Heart right ventricle (tissue), 16 donors: ENCODE results near the gene PRR23A. TPM values are rescaled to one million over a fixed set of nuclear protein-coding genes. Genes with fewer than 3 reads are reported as not detected.

Experiments used
- ATAC-seq, 8 donors: fragments of 200-7000 bp; cut with Tn5 transposase; one replicate each; pipeline ENCODE4 v1.9.1; 2020; ENCODE audit warnings: mild to moderate bottlenecking in 8 of 8, moderate library complexity in 8 of 8, moderate number of reproducible peaks in 1 of 8
- DNase-seq, 2 donors: peaks; one replicate each; pipeline ENCODE4 v3.0.0-alpha.2; 2020
- H3K27ac ChIP-seq, 10 donors: fragments of 200-600 bp; sonication (generic) in 2 of 10; one replicate each; pipeline versions ENCODE4 v1.5.0 to v1.8.0; 2020 to 2022; ENCODE audit warnings: mild to moderate bottlenecking in 3 of 10
- H3K27me3 ChIP-seq, 7 donors: fragments of 200-600 bp; one replicate each; pipeline ENCODE4 v1.8.0; 2021 to 2022; ENCODE audit warnings: mild to moderate bottlenecking in 2 of 7
- H3K36me3 ChIP-seq, 9 donors: fragments of 200-600 bp; sonication (generic) in 1 of 9; one replicate each; pipeline versions ENCODE4 v1.5.0 to v1.8.0; 2020 to 2022; ENCODE audit warnings: mild to moderate bottlenecking in 2 of 9
- H3K4me1 ChIP-seq, 9 donors: fragments of 200-600 bp; sonication (generic) in 1 of 9; one replicate each; pipeline versions ENCODE4 v1.5.0 to v1.8.0; 2020 to 2022; ENCODE audit warnings: mild to moderate bottlenecking in 4 of 9
- H3K4me3 ChIP-seq, 10 donors: fragments of 200-600 bp; sonication (generic) in 2 of 10; one replicate each; pipeline versions ENCODE4 v1.5.0 to v1.8.0; 2020 to 2022; ENCODE audit warnings: mild to moderate bottlenecking in 7 of 10, moderate library complexity in 2 of 10
- H3K9me3 ChIP-seq, 11 donors: fragments of 200-600 bp in 10 of 11; sonication (generic) in 2 of 11; one replicate each; pipeline versions ENCODE4 v1.5.0 to v1.8.0; 2013 to 2022; ENCODE audit warnings: mild to moderate bottlenecking in 2 of 11, control low read depth in 1 of 11, moderate library complexity in 1 of 11
- WGBS, 2 donors: extraction: QIAGEN DNeasy Blood & Tissue Kit; methylation state at CpG; one replicate each; pipeline ENCODE4 v1.1.7; 2013; ENCODE audit warnings: inconsistent platforms in 1 of 2; 5-methylcytosine and 5-hydroxymethylcytosine counted together
- intact Hi-C, 10 donors: fragments of 100-400 bp; cut with DNase I; formaldehyde crosslinking; loops; one replicate each; pipeline versions ENCODE4 v1.11.1 to v1.14.2; 2022
- polyA plus RNA-seq, 2 donors: library from polyadenylated mRNA; stranded (reverse); fragments of 200-250 nt; gene quantifications; one replicate each; pipeline ENCODE4 v1.2.3, GENCODE V29; 2013
- total RNA-seq, 10 donors: library from RNA; stranded (reverse); fragmentation: NEBNext Ultra II Directional in 3 of 10; extraction: Animal tissue kit (Norgen Biotek cat#: 25700) in 3 of 10; gene quantifications; one replicate each; pipeline versions ENCODE4 v1.2.1 to v1.2.4, GENCODE V29; 2021 to 2023
- TF ChIP-seq, protein P1 (sequence below), 9 donors: fragments of 200-600 bp; sonication (generic) in 2 of 9; IDR thresholded peaks; one replicate each; pipeline versions ENCODE4 v1.5.0 to v1.8.0; 2021 to 2022; ENCODE audit warnings: antibody characterized with exemption in 9 of 9, mild to moderate bottlenecking in 5 of 9, moderate library complexity in 1 of 9
- donor health status: Arrhythmogenic right ventricular cardiomyopathy.
- donor health status: ischemic (EF 13 %, LVEDD 7.1; RV severe dilation, severe dysfunction).
- donor health status: healthy with polysubstance abuse.
- donor health status: DM: no; HTN: yes; CAD: no.
- donor health status: DM: no; HTN: no; CAD: no.
- donor health status: ischemic (EF 25% LVEDD 6.9; RV normal size, moderate dysfunction).
- donor health status: ischemic (EF 25% LVEDD 5.7; RV mildly dilated, moderate dysfunction).
- donor health status: healthy.
- donor health status: DM: yes; HTN: yes; CAD: no.
- donor health status: Ischemic cardiomyopathy.
- donor health status: ischemic (EF 35%, LVEDD 5.7; RV mildly dilated, moderate dysfunction).
- donor health status: nonischemic (EF 11% LVEDD 7.7; RV severe dilation, severe dysfunction).
- donor health status: DM: yes; HTN: yes; CAD: no.
- donor health status: PGD.
- donor health status: ischemic (EF 29% LVEDD 5.4; RV normal size, mild dysfunction).
- donor health status: nonischemic (EF 23%, LVEDD 6.1; RV moderate dilation, normal function).

The PRR23A gene
- total and polyA plus RNA-seq, 12 donors, result not detected

DNA sequence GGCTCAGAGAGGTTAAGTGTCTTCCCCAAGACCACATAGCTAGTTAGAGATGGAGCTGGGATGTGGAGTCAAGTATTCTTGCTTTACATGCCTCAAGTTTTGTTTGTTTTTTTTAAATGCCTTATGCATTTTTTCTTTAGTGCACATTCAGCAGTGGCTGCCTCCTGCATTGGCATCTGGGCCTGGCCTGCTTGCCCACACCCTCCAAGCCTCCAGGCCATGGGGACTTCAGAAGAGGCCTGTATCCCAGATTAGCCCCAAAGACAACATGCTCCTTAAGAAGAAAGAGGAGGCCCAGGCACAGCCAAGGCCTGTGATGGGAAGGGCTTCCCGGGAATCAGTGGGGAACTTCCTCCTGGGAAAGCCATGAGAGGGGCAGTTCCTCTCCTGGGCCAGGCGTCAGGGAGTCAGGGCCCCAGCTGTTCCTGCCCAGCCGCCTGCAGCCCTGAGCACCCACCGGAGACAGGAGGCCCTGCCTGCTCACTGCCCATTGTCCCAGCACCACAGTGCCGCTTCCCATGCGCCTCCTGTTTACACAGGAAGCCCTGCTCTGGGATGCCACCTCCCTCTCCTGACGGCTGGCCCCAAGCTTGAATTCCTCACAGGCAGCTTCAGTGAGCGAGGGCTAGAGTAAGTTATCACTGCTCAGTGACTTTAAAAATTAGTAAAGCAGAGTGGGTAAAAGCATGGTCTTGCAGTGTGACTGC, 43.1 kb downstream of the PRR23A start:
- H3K4me1 ChIP-seq, result peaks cover 0 to 6% (median 4%) of the 10 kb centered on the region in 9 donors
- no peaks in the 10 kb centered on the region for H3K36me3 ChIP-seq
- H3K27me3 ChIP-seq, result peaks cover 7 to 81% (median 62%) of the 10 kb centered on the region in 7 donors
- TF ChIP-seq, protein P1, sequence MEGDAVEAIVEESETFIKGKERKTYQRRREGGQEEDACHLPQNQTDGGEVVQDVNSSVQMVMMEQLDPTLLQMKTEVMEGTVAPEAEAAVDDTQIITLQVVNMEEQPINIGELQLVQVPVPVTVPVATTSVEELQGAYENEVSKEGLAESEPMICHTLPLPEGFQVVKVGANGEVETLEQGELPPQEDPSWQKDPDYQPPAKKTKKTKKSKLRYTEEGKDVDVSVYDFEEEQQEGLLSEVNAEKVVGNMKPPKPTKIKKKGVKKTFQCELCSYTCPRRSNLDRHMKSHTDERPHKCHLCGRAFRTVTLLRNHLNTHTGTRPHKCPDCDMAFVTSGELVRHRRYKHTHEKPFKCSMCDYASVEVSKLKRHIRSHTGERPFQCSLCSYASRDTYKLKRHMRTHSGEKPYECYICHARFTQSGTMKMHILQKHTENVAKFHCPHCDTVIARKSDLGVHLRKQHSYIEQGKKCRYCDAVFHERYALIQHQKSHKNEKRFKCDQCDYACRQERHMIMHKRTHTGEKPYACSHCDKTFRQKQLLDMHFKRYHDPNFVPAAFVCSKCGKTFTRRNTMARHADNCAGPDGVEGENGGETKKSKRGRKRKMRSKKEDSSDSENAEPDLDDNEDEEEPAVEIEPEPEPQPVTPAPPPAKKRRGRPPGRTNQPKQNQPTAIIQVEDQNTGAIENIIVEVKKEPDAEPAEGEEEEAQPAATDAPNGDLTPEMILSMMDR (IDR thresholded peaks at IDR 0.05), result no peak
- DNase-seq (no peak), ATAC-seq (no peak)
- H3K27ac ChIP-seq, result no peak overlapping the region
- 57 to 63% methylated on average over 8 of the region's 8 CpGs for WGBS, 2 donors
- H3K9me3 ChIP-seq, result peaks cover 0 to 26% (median 9%) of the 10 kb centered on the region in 11 donors
- no peak overlapping the region for H3K4me3 ChIP-seq
- intact Hi-C loops, result no loop called here

DNA sequence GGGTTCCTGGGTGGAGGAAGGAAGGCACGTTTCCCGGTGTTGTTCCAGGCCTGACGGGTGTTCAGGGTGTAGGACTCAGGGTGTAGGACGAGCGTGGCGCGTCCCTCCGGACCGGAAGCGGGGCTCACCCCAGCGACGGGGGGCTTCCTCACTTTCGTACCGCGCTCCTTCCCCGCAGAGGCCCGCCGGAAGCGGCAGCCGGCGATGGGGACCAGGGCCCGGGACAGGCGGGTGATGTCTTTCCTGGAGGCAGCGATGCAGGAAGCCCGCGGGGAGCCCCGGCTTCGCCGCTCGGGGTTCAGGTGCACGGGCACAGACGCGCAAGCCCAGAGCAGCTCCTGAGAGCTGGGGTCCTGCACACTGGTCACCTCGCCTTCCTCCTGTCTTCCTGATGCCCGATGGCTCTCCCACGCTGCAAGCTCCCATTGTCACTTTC, 45.6 kb downstream of the PRR23A start:
- DNase-seq (no peak), ATAC-seq (no peak)
- intact Hi-C loops, result no loop called here
- Histone ChIP-seq H3K27me3 (peaks cover 7 to 96% (median 73%) of the 10 kb centered on the region in 7 donors), H3K36me3 (no peaks in the 10 kb centered on the region), H3K9me3 (peaks cover 0 to 21% (median 9%) of the 10 kb centered on the region in 11 donors), H3K27ac (no peak overlapping the region), H3K4me1 (peaks cover 0 to 6% (median 4%) of the 10 kb centered on the region in 9 donors), H3K4me3 (no peak overlapping the region)
- 2 to 4% methylated on average over 34 to 36 of the region's 36 CpGs for WGBS, 2 donors
- TF ChIP-seq, protein P1 (IDR thresholded peaks at IDR 0.05), result no peak

Other genes starting within 250 kb of the PRR23A start
- 10 to 100 TPM; 26.2 to 45.7 (median 29.8) TPM for gene PIK3CB, start 171.3 kb downstream of the PRR23A start, total RNA-seq
- 10 to 100 TPM in 1 of 2 donors, 1 to 10 TPM in 1; 8.1 to 12.1 TPM for gene PIK3CB, start 171.3 kb downstream of the PRR23A start, polyA plus RNA-seq
- gene FOXL2, start 59.1 kb downstream of the PRR23A start, total RNA-seq, result under 1 TPM in 1 of 10 donors, not detected in 9; 0.12 TPM
- gene FOXL2, start 59.1 kb downstream of the PRR23A start, polyA plus RNA-seq, result not detected
- under 1 TPM in 2 of 10 donors, not detected in 8; 0.06 to 0.13 TPM for gene FOXL2NB, start 59.1 kb downstream of the PRR23A start, total RNA-seq
- gene FOXL2NB, start 59.1 kb downstream of the PRR23A start, polyA plus RNA-seq, result under 1 TPM in 1 of 2 donors, not detected in 1; 0.01 TPM
- not detected for gene PRR23B, start 14.7 kb upstream of the PRR23A start, total RNA-seq
- not detected for gene PRR23B, start 14.7 kb upstream of the PRR23A start, polyA plus RNA-seq
- gene PRR23C, start 38.6 kb upstream of the PRR23A start, total RNA-seq, result not detected
- not detected for gene PRR23C, start 38.6 kb upstream of the PRR23A start, polyA plus RNA-seq